GM18520 (cell line): Measurements from ENCODE around the gene NPPB.

Experiments used
- ATAC-seq: cut with Tn5 transposase; IDR thresholded peaks from one replicate; pipeline ENCODE4 v1.9.1; 2021; ENCODE audit not compliant: unreplicated experiment

Gene NPPB

GRCh38 chr1:11836955-11837766, 21.6 kb downstream of the NPPB start:
- no peak for ATAC-seq

GRCh38 chr1:11835441-11836225, 23.1 kb downstream of the NPPB start:
- ATAC-seq, result no peak

DNA sequence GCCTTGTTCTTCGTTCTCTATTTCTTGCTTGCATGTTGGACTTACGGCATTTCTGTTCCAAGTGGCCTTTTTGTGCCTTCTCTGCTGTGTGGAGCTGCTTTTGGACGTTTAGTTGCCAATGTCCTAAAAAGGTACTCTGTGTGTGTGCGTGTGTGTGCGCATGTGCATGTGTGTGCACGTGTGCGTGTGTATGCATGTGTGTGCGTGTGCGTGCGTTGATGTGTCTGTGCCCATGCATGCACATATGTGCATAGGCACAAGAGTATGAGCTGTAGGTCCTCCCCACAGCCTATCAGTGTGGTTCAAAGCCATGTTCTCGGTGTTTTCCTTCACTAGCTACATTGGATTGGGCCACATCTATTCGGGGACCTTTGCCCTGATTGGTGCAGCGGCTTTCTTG, 24.8 kb downstream of the NPPB start:
- no peak for ATAC-seq

DNA sequence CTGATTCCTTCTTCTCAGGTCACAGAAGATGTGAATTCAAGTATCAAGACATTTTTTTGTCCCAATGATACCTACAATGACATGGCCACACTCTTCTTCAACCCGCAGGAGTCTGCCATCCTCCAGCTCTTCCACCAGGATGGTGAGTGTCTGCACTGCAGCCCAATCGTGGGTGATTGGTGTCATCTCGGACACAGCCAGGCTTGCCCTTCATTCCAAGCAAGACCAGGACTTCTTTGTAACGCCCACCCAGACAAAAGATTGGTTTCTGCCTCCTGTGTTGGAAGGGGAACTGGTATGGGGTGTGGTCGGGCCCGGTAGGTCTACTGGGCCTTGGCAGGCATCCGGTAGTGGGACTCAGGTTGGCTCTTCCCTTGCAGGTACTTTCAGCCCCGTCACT, 25.2 kb downstream of the NPPB start:
- no peak for ATAC-seq

GRCh38 chr1:11831945-11832725, 26.6 kb downstream of the NPPB start:
- no peak for ATAC-seq

GRCh38 chr1:11828511-11828910, 30.2 kb downstream of the NPPB start:
- no peak for ATAC-seq

DNA sequence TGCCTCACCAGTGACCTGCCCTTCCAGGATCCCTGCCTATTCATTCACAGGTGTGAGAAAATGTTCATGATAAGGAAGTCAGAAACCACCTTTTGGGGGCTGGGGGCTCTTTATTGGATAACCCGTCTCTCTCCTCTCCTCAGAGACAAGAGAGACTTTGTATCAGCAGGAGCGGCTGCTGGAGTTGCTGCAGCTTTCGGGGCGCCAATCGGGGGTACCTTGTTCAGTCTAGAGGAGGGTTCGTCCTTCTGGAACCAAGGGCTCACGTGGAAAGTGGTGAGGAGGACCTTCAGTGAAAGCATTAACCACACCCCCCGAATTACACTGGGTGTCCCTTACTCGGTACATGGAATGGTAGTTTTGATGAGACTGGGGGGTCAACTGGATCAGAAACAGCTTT, 31.8 kb downstream of the NPPB start:
- no peak for ATAC-seq

DNA sequence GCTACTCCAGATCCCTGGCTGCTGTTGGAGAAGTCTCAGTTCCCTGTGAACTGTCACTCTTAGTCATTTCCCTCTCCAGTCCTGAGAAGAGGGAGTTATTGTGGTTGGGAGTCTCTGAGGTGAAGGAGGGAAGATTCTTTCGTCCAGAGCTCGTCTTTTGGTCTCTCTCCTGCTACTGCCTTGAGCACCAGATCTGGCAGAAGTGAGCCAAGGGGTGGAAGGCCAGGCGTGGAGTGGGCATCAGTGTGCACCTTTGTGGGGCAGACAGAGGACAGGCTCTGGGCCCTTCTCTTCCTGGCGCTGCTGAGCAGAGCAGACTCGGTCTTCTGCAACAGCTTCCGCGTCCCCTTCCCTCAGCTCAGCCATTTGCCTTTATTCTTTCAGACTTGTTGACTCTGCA, 33.6 kb downstream of the NPPB start:
- no peak for ATAC-seq

DNA sequence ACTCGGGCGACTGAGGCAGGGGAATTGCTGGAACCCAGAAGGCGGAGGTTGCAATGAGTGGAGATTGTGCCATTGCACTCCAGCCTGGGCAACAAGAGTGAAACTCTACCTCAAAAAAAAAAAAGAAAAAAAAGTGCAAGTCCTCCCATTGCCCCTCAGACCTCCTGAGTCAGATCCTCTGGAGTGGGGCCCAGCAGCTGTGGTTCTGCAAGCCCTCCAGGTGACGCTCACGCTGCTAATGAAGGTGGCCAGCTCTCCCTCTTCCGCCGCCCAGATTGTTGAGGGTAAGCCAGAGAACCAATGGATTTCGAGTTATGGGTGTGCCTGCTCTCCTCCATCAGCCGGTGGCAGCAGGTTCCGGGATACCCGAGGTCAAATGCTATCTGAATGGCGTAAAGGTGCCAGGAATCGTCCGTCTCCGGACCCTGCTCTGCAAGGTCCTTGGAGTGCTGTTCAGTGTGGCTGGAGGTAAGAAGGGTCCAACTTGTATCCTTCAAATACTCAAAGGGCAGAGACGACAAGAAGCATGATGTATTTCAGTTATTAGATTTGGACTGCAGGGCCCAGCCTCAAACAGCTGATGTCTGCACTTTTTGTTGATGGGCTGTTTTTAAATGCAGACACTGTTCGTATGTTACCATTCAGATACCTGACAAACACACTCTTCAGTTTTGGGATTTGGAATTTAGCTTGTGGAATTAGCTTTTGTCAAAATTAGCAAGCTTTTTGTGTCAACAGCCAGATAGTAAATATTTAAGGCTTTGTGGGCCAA, 35.2 kb downstream of the NPPB start:
- ATAC-seq, result no peak

GRCh38 chr1:11822091-11822490, 36.7 kb downstream of the NPPB start:
- ATAC-seq, result no peak

- ATAC-seq, result no peak
Observed at GRCh38 chr1:11817192-11817591, 41.6 kb downstream of the NPPB start.

DNA sequence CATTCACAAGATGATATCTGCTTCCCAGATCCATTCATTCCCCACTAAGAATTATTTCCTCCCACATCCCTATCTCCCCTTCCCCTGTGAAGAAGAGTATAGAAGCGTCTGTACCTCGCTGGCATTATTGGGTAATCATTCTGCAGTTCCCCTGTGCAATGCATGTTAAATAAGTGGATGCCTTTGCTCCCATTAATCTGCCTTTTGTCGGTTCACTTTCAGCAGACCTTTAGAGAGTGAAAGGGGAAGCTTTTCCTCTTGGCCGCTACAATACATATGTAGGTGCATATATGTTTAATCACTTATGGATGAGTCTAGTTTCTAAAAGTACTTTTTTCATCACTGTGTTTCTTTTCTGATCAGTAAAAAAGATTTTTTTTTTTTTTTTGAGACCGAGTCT, 45.7 kb downstream of the NPPB start:
- no peak for ATAC-seq
